PC-3 (cell line): ENCODE results near the gene RAB3IP. TPM values are rescaled to one million over a fixed set of nuclear protein-coding genes. Genes with fewer than 3 reads are reported as not detected.
A peak's percentile ranks its signal among the peaks of the same experiment; 100 is the strongest.

Experiments
- ATAC-seq: fragments of 200-7000 bp; cut with Tn5 transposase; 2 replicates; pipeline ENCODE4 v1.9.1; 2020; ENCODE audit warnings: mild to moderate bottlenecking, moderate library complexity
- BruUV-seq: library from RNA; stranded (reverse); fragments of 400-500 nt; replicated peaks from 2 replicates; lab custom pipeline; 2021; lab: Mats Ljungman, UMichigan
- CTCF ChIA-PET: fragments of 300-600 bp; sonication (Branson Sonifier 250); formaldehyde crosslinking; loops from one replicate; lab custom pipeline; 2022; ENCODE audit warnings: antibody characterized with exemption; lab: Charles Lee
- POLR2A ChIA-PET: fragments of 300-600 bp; sonication (Branson Sonifier 250); formaldehyde crosslinking; loops from one replicate; lab custom pipeline; 2022; ENCODE audit warnings: antibody characterized with exemption; ENCODE audit not compliant: unreplicated experiment; lab: Charles Lee
- DNase-seq: peaks from one replicate; pipeline ENCODE4 v3.0.0-alpha.2; 2015
- H2AFZ ChIP-seq: fragments of 300-600 bp; sonication (generic); 2 replicates; pipeline ENCODE4 v1.6.0; 2016; ENCODE audit warnings: antibody characterized with exemption, low read length
- H3F3A ChIP-seq: fragments of 300-600 bp; sonication (generic); one replicate; pipeline ENCODE4 v1.6.0; 2017; ENCODE audit warnings: antibody characterized with exemption, low read length, control low read depth, mild to moderate bottlenecking; ENCODE audit not compliant: unreplicated experiment
- H3K27ac ChIP-seq: fragments of 300-600 bp; sonication (generic); 2 replicates; pipeline ENCODE4 v1.5.1; 2016; ENCODE audit warnings: mild to moderate bottlenecking, low read length
- H3K27me3 ChIP-seq: fragments of 300-600 bp; sonication (generic); 2 replicates; pipeline ENCODE4 v1.6.1; 2016; ENCODE audit warnings: low read length, mixed read lengths
- H3K36me3 ChIP-seq: fragments of 300-600 bp; sonication (generic); 2 replicates; pipeline ENCODE4 v1.6.1; 2016; ENCODE audit warnings: low read depth, mixed run types, low read length, mixed read lengths
- H3K4me1 ChIP-seq: fragments of 300-600 bp; sonication (generic); 2 replicates; pipeline ENCODE4 v1.5.1; 2016; ENCODE audit warnings: low read length; ENCODE audit not compliant: insufficient read depth
- H3K4me2 ChIP-seq: fragments of 300-600 bp; sonication (generic); 2 replicates; pipeline ENCODE4 v1.6.0; 2016; ENCODE audit warnings: low read length
- H3K4me3 ChIP-seq: fragments of 300-600 bp; sonication (generic); 2 replicates; pipeline ENCODE4 v1.5.1; 2016; ENCODE audit warnings: mild to moderate bottlenecking, low read length, mixed read lengths
- H3K79me2 ChIP-seq: fragments of 300-600 bp; sonication (generic); 2 replicates; pipeline ENCODE4 v1.6.1; 2017; ENCODE audit warnings: low read length, mixed read lengths
- H3K9ac ChIP-seq: fragments of 300-600 bp; sonication (generic); 2 replicates; pipeline ENCODE4 v1.6.0; 2016; ENCODE audit warnings: mild to moderate bottlenecking, low read length
- H3K9me2 ChIP-seq: fragments of 300-600 bp; sonication (generic); replicated peaks from 2 replicates; pipeline ENCODE4 v1.6.1; 2016; ENCODE audit warnings: mixed run types, low read length, mixed read lengths
- H3K9me3 ChIP-seq: fragments of 300-600 bp; sonication (generic); 2 replicates; pipeline ENCODE4 v1.6.1; 2016; ENCODE audit warnings: low read length, mixed read lengths
- H4K20me1 ChIP-seq: fragments of 300-600 bp; sonication (generic); 2 replicates; pipeline ENCODE4 v1.6.1; 2016; ENCODE audit warnings: low read length, mixed read lengths
- EZH2 ChIP-seq: fragments of 300-600 bp; sonication (generic); IDR thresholded peaks from one replicate; pipeline ENCODE4 v1.6.1; 2017; ENCODE audit warnings: antibody characterized with exemption, mild to moderate bottlenecking, low read length; ENCODE audit not compliant: unreplicated experiment
- EZH2phosphoT487 ChIP-seq: fragments of 300-600 bp; sonication (generic); IDR thresholded peaks from 2 replicates; pipeline ENCODE4 v1.6.1; 2018; ENCODE audit warnings: mild to moderate bottlenecking, antibody characterized with exemption, low read length, borderline replicate concordance
- intact Hi-C: fragments of 100-400 bp; cut with micrococcal nuclease; formaldehyde crosslinking; loops from 2 replicates; pipeline ENCODE4 v1.9.0; 2023
- total RNA-seq: library from RNA; depleted of rRNA; stranded (reverse); fragments of >200 nt; gene quantifications from 2 replicates; pipeline ENCODE4 v1.2.3, GENCODE V29; 2014; rRNA removed
- TF ChIP-seq, protein P1 (sequence below): fragments of 300-600 bp; sonication (generic); conservative IDR thresholded peaks from 2 replicates; pipeline ENCODE4 v1.5.1; 2017; ENCODE audit warnings: antibody characterized with exemption, low read depth, mild to moderate bottlenecking, low read length

RAB3IP gene
- total RNA-seq, 1 experiment from 2014 or later: 28.6 TPM

DNA sequence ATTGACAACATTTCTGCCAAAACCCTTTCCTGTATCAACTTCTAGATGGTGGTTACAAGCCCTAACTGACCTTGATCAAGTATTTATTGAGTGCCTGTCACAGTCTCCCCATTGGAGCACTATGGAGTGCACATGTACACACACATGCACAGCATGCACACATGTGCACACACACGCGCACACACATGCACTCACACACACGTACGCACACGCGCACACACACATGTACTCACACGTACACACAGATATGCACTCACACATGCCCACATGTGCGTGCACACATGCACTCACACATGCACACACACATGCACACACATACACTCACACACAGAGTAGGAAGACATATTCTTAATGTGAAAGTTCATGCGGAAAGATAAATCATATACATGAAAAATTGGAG is 130.0 kb downstream of the RAB3IP start:
- DNase-seq (no peak), ATAC-seq (no peak)
- no peak overlapping the region for H3K9ac ChIP-seq
- H4K20me1 ChIP-seq: no peaks in the 10 kb centered on the region
- H3K36me3 ChIP-seq: no peaks in the 10 kb centered on the region
- no peak for TF ChIP-seq EZH2phosphoT487
- ChIA-PET POLR2A (no interaction called here), CTCF (interaction anchor here (0.6 kb wide), 1 partner anchor 258 kb away, joined by 3 read pairs; the partner anchor contains the start of gene LRRC10)
- no TSS peak for BruUV-seq
- H3K9me2 ChIP-seq: no peaks in the 10 kb centered on the region
- H3F3A ChIP-seq: no peaks in the 10 kb centered on the region
- no peak overlapping the region for H3K27ac ChIP-seq
- H3K4me3 ChIP-seq: no peak overlapping the region
- intact Hi-C loops: no loop called here
- H3K4me2 ChIP-seq: no peak overlapping the region
- no peak overlapping the region for H2AFZ ChIP-seq
- peaks cover 11% of the 10 kb centered on the region for H3K4me1 ChIP-seq
- H3K79me2 ChIP-seq: no peaks in the 10 kb centered on the region
- H3K27me3 ChIP-seq: no peaks in the 10 kb centered on the region
- H3K9me3 ChIP-seq: no peaks in the 10 kb centered on the region

DNA sequence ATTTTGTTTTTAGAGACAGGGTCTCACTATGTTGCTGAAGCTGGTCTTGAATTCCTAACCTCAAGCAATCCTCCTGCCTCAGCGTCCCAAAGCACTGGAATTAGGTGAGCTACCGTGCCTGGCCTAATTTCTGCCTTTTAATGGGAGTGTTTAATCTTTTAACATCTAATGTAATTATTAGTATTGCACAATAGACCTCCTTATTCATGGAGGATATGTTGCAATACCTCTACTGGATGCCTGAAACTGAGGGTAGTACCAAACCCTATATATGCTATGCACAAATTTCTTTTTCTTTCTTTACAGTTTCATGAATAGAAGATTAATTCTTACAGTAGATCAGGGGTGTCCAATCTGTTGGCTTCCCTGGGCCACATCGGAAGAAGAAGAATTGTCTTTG is 134.1 kb downstream of the RAB3IP start:
- no TSS peak for BruUV-seq
- POLR2A ChIA-PET: no interaction called here
- TF ChIP-seq EZH2 (no peak), EZH2phosphoT487 (no peak)
- TF ChIP-seq, protein P1, sequence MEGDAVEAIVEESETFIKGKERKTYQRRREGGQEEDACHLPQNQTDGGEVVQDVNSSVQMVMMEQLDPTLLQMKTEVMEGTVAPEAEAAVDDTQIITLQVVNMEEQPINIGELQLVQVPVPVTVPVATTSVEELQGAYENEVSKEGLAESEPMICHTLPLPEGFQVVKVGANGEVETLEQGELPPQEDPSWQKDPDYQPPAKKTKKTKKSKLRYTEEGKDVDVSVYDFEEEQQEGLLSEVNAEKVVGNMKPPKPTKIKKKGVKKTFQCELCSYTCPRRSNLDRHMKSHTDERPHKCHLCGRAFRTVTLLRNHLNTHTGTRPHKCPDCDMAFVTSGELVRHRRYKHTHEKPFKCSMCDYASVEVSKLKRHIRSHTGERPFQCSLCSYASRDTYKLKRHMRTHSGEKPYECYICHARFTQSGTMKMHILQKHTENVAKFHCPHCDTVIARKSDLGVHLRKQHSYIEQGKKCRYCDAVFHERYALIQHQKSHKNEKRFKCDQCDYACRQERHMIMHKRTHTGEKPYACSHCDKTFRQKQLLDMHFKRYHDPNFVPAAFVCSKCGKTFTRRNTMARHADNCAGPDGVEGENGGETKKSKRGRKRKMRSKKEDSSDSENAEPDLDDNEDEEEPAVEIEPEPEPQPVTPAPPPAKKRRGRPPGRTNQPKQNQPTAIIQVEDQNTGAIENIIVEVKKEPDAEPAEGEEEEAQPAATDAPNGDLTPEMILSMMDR: no peak
- intact Hi-C loops: no loop called here
- CTCF ChIA-PET: no interaction called here
- H3K4me2 ChIP-seq: no peak overlapping the region; the same call in 1 of the 2 replicates
- H3K27ac ChIP-seq: no peak overlapping the region
- H3F3A ChIP-seq: no peaks in the 10 kb centered on the region
- H2AFZ ChIP-seq: no peak overlapping the region
- no peak overlapping the region for H3K4me3 ChIP-seq
- H3K4me1 ChIP-seq: peaks cover 13% of the 10 kb centered on the region
- no peaks in the 10 kb centered on the region for H3K36me3 ChIP-seq
- ATAC-seq: no peak
- no peaks in the 10 kb centered on the region for H3K79me2 ChIP-seq
- no peaks in the 10 kb centered on the region for H4K20me1 ChIP-seq
- no peaks in the 10 kb centered on the region for H3K27me3 ChIP-seq
- no peaks in the 10 kb centered on the region for H3K9me2 ChIP-seq
- H3K9me3 ChIP-seq: no peaks in the 10 kb centered on the region
- DNase-seq: peak; percentile 18
- H3K9ac ChIP-seq: no peak overlapping the region

Other genes starting within 250 kb of the RAB3IP start
- gene CCT2, start 153.4 kb upstream of the RAB3IP start, total RNA-seq: 306 and 345 TPM in 2 replicates
- not detected in 2 replicates for gene LRRC10, start 128.0 kb upstream of the RAB3IP start, total RNA-seq
- 0.55 TPM in 1 of 2 replicates, not detected in the other for gene BEST3, start 39.6 kb upstream of the RAB3IP start, total RNA-seq
- not detected in 2 replicates for gene MYRFL, start 86.4 kb downstream of the RAB3IP start, total RNA-seq